Measurements from ENCODE around the gene CRHR2. TPM values are rescaled to one million over a fixed set of nuclear protein-coding genes. Genes with fewer than 3 reads are reported as not detected.

The CRHR2 gene
- total and polyA plus RNA-seq, 2 of the 4 experiments (the other 2 are of a cell fraction) = not detected

GRCh38 chr7:30660331-30661255, 21.7 kb downstream of the CRHR2 start:
- dilution Hi-C loops (cut with HindIII; ENCODE audit: low sequenced_read_pairs, unreplicated experiment) (no loop called here), intact Hi-C loops (cut with micrococcal nuclease) (no loop called here), in situ Hi-C loops (cut with MboI; ENCODE audit: low sequenced_read_pairs) (no loop called here)
- no peak overlapping the region for H3K56ac ChIP-seq (ENCODE audit: extremely low read depth, insufficient read depth, low read length)
- H3K4me1 ChIP-seq (ENCODE audit: control insufficient read depth, insufficient read depth, low read length) = no peaks in the 10 kb centered on the region
- POLR2A ChIA-PET (ENCODE audit: unreplicated experiment) = no interaction called here
- no peak overlapping the region for H3K14ac ChIP-seq (replicated peaks; ENCODE audit: low read depth, low read length)
- CTCF ChIA-PET = no interaction called here
- no peak overlapping the region for H4K8ac ChIP-seq (ENCODE audit: low read depth in 2 of 2, low read length in 2 of 2)
- no peak overlapping the region for H3K18ac ChIP-seq (ENCODE audit: low read depth, low read length)
- no peaks in the 10 kb centered on the region for H3K79me1 ChIP-seq (ENCODE audit: low read depth in 1 of 2, low read length in 2 of 2)
- no peak overlapping the region for H3K9ac ChIP-seq (ENCODE audit: low read depth, low read length)
- no peaks in the 10 kb centered on the region for H3K9me3 ChIP-seq (ENCODE audit: control insufficient read depth, insufficient read depth, low read length)
- 69% methylated on average over 4 of the region's 16 CpGs; no CpG with 5 or more reads in 1 of the 2 experiments for WGBS, 2 experiments (ENCODE audit: extremely low coverage in 2 of 2, insufficient read length in 1 of 2)
- ATAC-seq (ENCODE audit: low read depth) (no peak), DNase-seq (no peak)
- H3K23ac ChIP-seq (ENCODE audit: low read depth, low read length) = no peak overlapping the region
- no peaks in the 10 kb centered on the region for H3K36me3 ChIP-seq (ENCODE audit: control insufficient read depth, insufficient read depth, low read length)
- H4K5ac ChIP-seq (ENCODE audit: low read depth, low read length) = no peak overlapping the region
- no peak overlapping the region for H3K4me2 ChIP-seq (ENCODE audit: low read depth, low read length)
- H2AK5ac ChIP-seq (ENCODE audit: low read depth, low read length) = no peak overlapping the region
- no peaks in the 10 kb centered on the region for H4K20me1 ChIP-seq (ENCODE audit: insufficient read depth, low read length)
- no peak overlapping the region for H3K27ac ChIP-seq (ENCODE audit: insufficient read depth, low read length)
- no peak overlapping the region for H3K4ac ChIP-seq (ENCODE audit: low read depth, low read length)
- no peak overlapping the region for H2BK120ac ChIP-seq (ENCODE audit: low read depth, low read length)
- no peak overlapping the region for H2AK9ac ChIP-seq (replicated peaks; ENCODE audit: low read depth, low read length, poor library complexity)
- no peak overlapping the region for H2AFZ ChIP-seq (replicated peaks; ENCODE audit: low read length, poor library complexity)
- BruUV-seq (replicated peaks) = no TSS peak
- H3K4me3 ChIP-seq (ENCODE audit: insufficient read depth, low read depth, low read length) = no peak overlapping the region
- H4K91ac ChIP-seq (ENCODE audit: insufficient read depth, low read depth, low read length) = no peak overlapping the region
- no peaks in the 10 kb centered on the region; the same call in 1 of the 2 replicates for H3K9me1 ChIP-seq (ENCODE audit: insufficient read depth, low read length)
- no peak overlapping the region for H2BK5ac ChIP-seq (ENCODE audit: low read depth, low read length, poor library complexity, severe bottlenecking)
- H3K27me3 ChIP-seq (ENCODE audit: control insufficient read depth, insufficient read depth, low read length) = peaks cover 23% of the 10 kb centered on the region
- H2BK15ac ChIP-seq (ENCODE audit: low read depth, low read length) = no peak overlapping the region
- H2BK20ac ChIP-seq (ENCODE audit: low read depth, low read length) = no peak overlapping the region
- TF ChIP-seq, protein P1, sequence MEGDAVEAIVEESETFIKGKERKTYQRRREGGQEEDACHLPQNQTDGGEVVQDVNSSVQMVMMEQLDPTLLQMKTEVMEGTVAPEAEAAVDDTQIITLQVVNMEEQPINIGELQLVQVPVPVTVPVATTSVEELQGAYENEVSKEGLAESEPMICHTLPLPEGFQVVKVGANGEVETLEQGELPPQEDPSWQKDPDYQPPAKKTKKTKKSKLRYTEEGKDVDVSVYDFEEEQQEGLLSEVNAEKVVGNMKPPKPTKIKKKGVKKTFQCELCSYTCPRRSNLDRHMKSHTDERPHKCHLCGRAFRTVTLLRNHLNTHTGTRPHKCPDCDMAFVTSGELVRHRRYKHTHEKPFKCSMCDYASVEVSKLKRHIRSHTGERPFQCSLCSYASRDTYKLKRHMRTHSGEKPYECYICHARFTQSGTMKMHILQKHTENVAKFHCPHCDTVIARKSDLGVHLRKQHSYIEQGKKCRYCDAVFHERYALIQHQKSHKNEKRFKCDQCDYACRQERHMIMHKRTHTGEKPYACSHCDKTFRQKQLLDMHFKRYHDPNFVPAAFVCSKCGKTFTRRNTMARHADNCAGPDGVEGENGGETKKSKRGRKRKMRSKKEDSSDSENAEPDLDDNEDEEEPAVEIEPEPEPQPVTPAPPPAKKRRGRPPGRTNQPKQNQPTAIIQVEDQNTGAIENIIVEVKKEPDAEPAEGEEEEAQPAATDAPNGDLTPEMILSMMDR (conservative IDR thresholded peaks at IDR 0.05; ENCODE audit: low read depth, low read length) = no peak
- TF ChIP-seq MAFK (IDR thresholded peaks at IDR 0.05; ENCODE audit: low read depth, low read length) (no peak), CEBPB (IDR thresholded peaks at IDR 0.05; ENCODE audit: low read depth, low read length) (no peak), FOS (IDR thresholded peaks at IDR 0.05; ENCODE audit: low read depth, low read length) (no peak), CHD1 (IDR thresholded peaks at IDR 0.05; ENCODE audit: low read depth, low read length) (no peak), NFE2L2 (IDR thresholded peaks at IDR 0.05; ENCODE audit: low read depth, low read length) (no peak), RCOR1 (IDR thresholded peaks at IDR 0.05; ENCODE audit: insufficient replicate concordance, low read length) (no peak), RAD21 (IDR thresholded peaks at IDR 0.05; ENCODE audit: low read length) (no peak), MXI1 (IDR thresholded peaks at IDR 0.05; ENCODE audit: borderline replicate concordance, low read depth, low read length) (no peak), POLR2A (IDR thresholded peaks at IDR 0.05; ENCODE audit: low read depth, low read length) (no peak), MAZ (IDR thresholded peaks at IDR 0.05; ENCODE audit: borderline replicate concordance, low read depth, low read length) (no peak), SMC3 (IDR thresholded peaks at IDR 0.05; ENCODE audit: low read depth, low read length) (no peak), USF2 (IDR thresholded peaks at IDR 0.05; ENCODE audit: low read depth, low read length) (no peak), RFX5 (IDR thresholded peaks at IDR 0.05; ENCODE audit: low read depth, low read length) (no peak)
- TF ChIP-seq, protein P2, sequence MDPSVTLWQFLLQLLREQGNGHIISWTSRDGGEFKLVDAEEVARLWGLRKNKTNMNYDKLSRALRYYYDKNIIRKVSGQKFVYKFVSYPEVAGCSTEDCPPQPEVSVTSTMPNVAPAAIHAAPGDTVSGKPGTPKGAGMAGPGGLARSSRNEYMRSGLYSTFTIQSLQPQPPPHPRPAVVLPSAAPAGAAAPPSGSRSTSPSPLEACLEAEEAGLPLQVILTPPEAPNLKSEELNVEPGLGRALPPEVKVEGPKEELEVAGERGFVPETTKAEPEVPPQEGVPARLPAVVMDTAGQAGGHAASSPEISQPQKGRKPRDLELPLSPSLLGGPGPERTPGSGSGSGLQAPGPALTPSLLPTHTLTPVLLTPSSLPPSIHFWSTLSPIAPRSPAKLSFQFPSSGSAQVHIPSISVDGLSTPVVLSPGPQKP (IDR thresholded peaks at IDR 0.05; ENCODE audit: borderline replicate concordance, low read depth, low read length) = no peak
